Sigmoid colon (tissue), 7 donors: ENCODE data around the gene CLPX. TPM values are rescaled to one million over a fixed set of nuclear protein-coding genes. Genes with fewer than 3 reads are reported as not detected.

Experiments
- DNase-seq: peaks from one replicate; pipeline ENCODE4 v3.0.0-alpha.2; 2019
- H3K27ac ChIP-seq, 4 donors: fragments of 200-600 bp; sonication (generic); one replicate each; pipeline ENCODE4 v1.5.1; 2016 to 2019; ENCODE audit warnings: mild to moderate bottlenecking in 1 of 4
- H3K27me3 ChIP-seq, 3 donors: fragments of 200-600 bp; sonication (generic); one replicate each; pipeline ENCODE4 v1.5.1; 2019; ENCODE audit warnings: mild to moderate bottlenecking in 1 of 3
- H3K36me3 ChIP-seq, 4 donors: fragments of 200-600 bp; sonication (generic); one replicate each; pipeline ENCODE4 v1.5.1; 2016 to 2019
- H3K4me1 ChIP-seq, 4 donors: fragments of 200-600 bp; sonication (generic); one replicate each; pipeline ENCODE4 v1.5.1; 2017 to 2019
- H3K4me3 ChIP-seq, 4 donors: fragments of 200-600 bp; sonication (generic); one replicate each; pipeline ENCODE4 v1.5.1; 2017 to 2019; ENCODE audit warnings: mild to moderate bottlenecking in 2 of 4, moderate library complexity in 1 of 4
- H3K9me3 ChIP-seq, 4 donors: fragments of 200-600 bp in 3 of 4; sonication (generic) in 3 of 4; one replicate each; pipeline versions ENCODE4 v1.5.1 to v1.6.1; 2013 to 2019
- EP300 ChIP-seq, 4 donors: sonication (generic); formaldehyde crosslinking; IDR thresholded peaks; one replicate each; pipeline ENCODE4 v1.6.1; 2017; ENCODE audit warnings: antibody characterized with exemption in 4 of 4
- POLR2A ChIP-seq, 2 donors: fragments of 450-650 bp; IDR thresholded peaks; one replicate each; pipeline ENCODE4 v1.6.1; 2016; ENCODE audit warnings: antibody characterized with exemption in 2 of 2, mild to moderate bottlenecking in 2 of 2, moderate library complexity in 2 of 2
- POLR2AphosphoS5 ChIP-seq, 4 donors: sonication (generic); formaldehyde crosslinking; IDR thresholded peaks; one replicate each; pipeline ENCODE4 v1.6.1; 2017; ENCODE audit warnings: antibody characterized with exemption in 4 of 4
- WGBS, 2 donors: extraction: QIAGEN DNeasy Blood & Tissue Kit; methylation state at CpG; one replicate each; pipeline ENCODE4 v1.1.7; 2013; 5-methylcytosine and 5-hydroxymethylcytosine counted together
- intact Hi-C: fragments of 100-400 bp; cut with DNase I; formaldehyde crosslinking; loops from one replicate; pipeline ENCODE4 v1.15.1; 2023
- polyA plus RNA-seq, 3 donors: library from polyadenylated mRNA; stranded (reverse); fragments of 200-250 nt; gene quantifications; one replicate each; pipeline ENCODE4 v1.2.3, GENCODE V29; 2013
- total RNA-seq, 4 donors: library from RNA; depleted of rRNA; stranded (reverse); fragments of >200 nt; gene quantifications; one replicate each; pipeline ENCODE4 v1.1.0, GENCODE V29; 2016
- TF ChIP-seq, protein P1 (sequence below), 4 experiments: fragments of 450-650 bp in 3 of 4; fragments of 200-600 bp in 1 of 4; IDR thresholded peaks; one replicate each; pipeline ENCODE4 v1.5.1; 2016 to 2019; ENCODE audit warnings: antibody characterized with exemption in 4 of 4, mild to moderate bottlenecking in 3 of 4, moderate library complexity in 2 of 4
- donor health status: healthy with polysubstance abuse.
- donor health status: Bipolar disorder and iron deficiency.
- donor health status: healthy.

The CLPX gene
- total and polyA plus RNA-seq, 7 donors: 16.4 to 71.4 (median 39.9) TPM

DNA sequence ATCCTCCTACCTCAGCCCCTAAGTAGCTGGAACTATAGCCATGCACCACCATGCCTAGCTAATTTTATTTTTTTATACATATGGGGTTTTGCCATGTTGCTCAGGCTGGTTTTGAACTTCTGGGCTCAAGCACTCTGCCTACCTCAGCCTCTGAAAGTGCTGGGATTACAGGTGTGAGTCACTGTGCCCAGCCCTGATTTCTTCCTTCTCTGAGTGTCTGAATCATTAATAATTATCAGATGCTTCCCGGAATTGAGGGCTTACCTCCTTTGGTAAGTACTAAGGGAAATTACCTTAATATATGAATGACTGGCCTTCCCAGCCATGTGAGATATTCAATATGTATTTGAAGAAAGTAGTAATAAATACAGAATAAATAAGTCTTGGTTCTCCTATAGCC, 7.2 kb downstream of the CLPX start:
- Histone ChIP-seq H3K27me3 (no peaks in the 10 kb centered on the region), H3K4me1 (peaks cover 0 to 32% (median 22%) of the 10 kb centered on the region in 4 donors), H3K27ac (no peak overlapping the region), H3K4me3 (no peak overlapping the region), H3K36me3 (peaks cover 7 to 71% (median 25%) of the 10 kb centered on the region in 4 donors), H3K9me3 (no peaks in the 10 kb centered on the region)
- TF ChIP-seq EP300 (IDR thresholded peaks at IDR 0.05) (no peak), POLR2A (IDR thresholded peaks at IDR 0.05) (no peak), POLR2AphosphoS5 (IDR thresholded peaks at IDR 0.05) (no peak)
- TF ChIP-seq, protein P1, sequence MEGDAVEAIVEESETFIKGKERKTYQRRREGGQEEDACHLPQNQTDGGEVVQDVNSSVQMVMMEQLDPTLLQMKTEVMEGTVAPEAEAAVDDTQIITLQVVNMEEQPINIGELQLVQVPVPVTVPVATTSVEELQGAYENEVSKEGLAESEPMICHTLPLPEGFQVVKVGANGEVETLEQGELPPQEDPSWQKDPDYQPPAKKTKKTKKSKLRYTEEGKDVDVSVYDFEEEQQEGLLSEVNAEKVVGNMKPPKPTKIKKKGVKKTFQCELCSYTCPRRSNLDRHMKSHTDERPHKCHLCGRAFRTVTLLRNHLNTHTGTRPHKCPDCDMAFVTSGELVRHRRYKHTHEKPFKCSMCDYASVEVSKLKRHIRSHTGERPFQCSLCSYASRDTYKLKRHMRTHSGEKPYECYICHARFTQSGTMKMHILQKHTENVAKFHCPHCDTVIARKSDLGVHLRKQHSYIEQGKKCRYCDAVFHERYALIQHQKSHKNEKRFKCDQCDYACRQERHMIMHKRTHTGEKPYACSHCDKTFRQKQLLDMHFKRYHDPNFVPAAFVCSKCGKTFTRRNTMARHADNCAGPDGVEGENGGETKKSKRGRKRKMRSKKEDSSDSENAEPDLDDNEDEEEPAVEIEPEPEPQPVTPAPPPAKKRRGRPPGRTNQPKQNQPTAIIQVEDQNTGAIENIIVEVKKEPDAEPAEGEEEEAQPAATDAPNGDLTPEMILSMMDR (IDR thresholded peaks at IDR 0.05): no peak
- 51 to 89% methylated on average over 1 of the region's 1 CpG for WGBS, 2 donors
- intact Hi-C loops: no loop called here
- DNase-seq: no peak

GRCh38 chr15:65176056-65176455, 9.1 kb downstream of the CLPX start:
- peaks cover 0 to 14% (median 5%) of the 10 kb centered on the region in 4 donors for H3K4me1 ChIP-seq
- peaks cover 14 to 90% (median 32%) of the 10 kb centered on the region in 4 donors for H3K36me3 ChIP-seq
- no peaks in the 10 kb centered on the region for H3K9me3 ChIP-seq
- no peak for DNase-seq
- H3K27ac ChIP-seq: no peak overlapping the region
- TF ChIP-seq, protein P1 (IDR thresholded peaks at IDR 0.05): no peak
- TF ChIP-seq POLR2AphosphoS5 (IDR thresholded peaks at IDR 0.05): no peak
- no peak for TF ChIP-seq EP300 (IDR thresholded peaks at IDR 0.05)
- H3K4me3 ChIP-seq: no peak overlapping the region
- no peaks in the 10 kb centered on the region for H3K27me3 ChIP-seq
- intact Hi-C loops: no loop called here

GRCh38 chr15:65175511-65175910, 9.6 kb downstream of the CLPX start:
- no peaks in the 10 kb centered on the region for H3K27me3 ChIP-seq
- DNase-seq: no peak
- H3K36me3 ChIP-seq: peaks cover 15 to 95% (median 33%) of the 10 kb centered on the region in 4 donors
- H3K4me1 ChIP-seq: peaks cover 0 to 10% (median 0%) of the 10 kb centered on the region in 4 donors
- TF ChIP-seq POLR2AphosphoS5 (IDR thresholded peaks at IDR 0.05): no peak
- TF ChIP-seq POLR2A (IDR thresholded peaks at IDR 0.05): no peak
- no peak for TF ChIP-seq EP300 (IDR thresholded peaks at IDR 0.05)
- TF ChIP-seq, protein P1 (IDR thresholded peaks at IDR 0.05): no peak
- 91 to 93% methylated on average over 5 of the region's 5 CpGs for WGBS, 2 donors
- no peaks in the 10 kb centered on the region for H3K9me3 ChIP-seq
- H3K4me3 ChIP-seq: no peak overlapping the region
- no peak overlapping the region for H3K27ac ChIP-seq
- intact Hi-C loops: no loop called here

- DNase-seq: no peak
- intact Hi-C loops: no loop called here
- TF ChIP-seq, protein P1 (IDR thresholded peaks at IDR 0.05): no peak
- no peak for TF ChIP-seq EP300 (IDR thresholded peaks at IDR 0.05)
- TF ChIP-seq POLR2AphosphoS5 (IDR thresholded peaks at IDR 0.05): no peak
- TF ChIP-seq POLR2A (IDR thresholded peaks at IDR 0.05): no peak
- no peak overlapping the region for H3K4me3 ChIP-seq
- H3K27ac ChIP-seq: no peak overlapping the region
- WGBS, 2 donors: 87 to 93% methylated on average over 5 of the region's 5 CpGs
- peaks cover 0 to 3% (median 0%) of the 10 kb centered on the region in 4 donors for H3K4me1 ChIP-seq
- no peaks in the 10 kb centered on the region for H3K9me3 ChIP-seq
- H3K27me3 ChIP-seq: no peaks in the 10 kb centered on the region
- H3K36me3 ChIP-seq: peaks cover 15 to 98% (median 40%) of the 10 kb centered on the region in 4 donors
Measured at GRCh38 chr15:65174509-65174908, 10.6 kb downstream of the CLPX start.

DNA sequence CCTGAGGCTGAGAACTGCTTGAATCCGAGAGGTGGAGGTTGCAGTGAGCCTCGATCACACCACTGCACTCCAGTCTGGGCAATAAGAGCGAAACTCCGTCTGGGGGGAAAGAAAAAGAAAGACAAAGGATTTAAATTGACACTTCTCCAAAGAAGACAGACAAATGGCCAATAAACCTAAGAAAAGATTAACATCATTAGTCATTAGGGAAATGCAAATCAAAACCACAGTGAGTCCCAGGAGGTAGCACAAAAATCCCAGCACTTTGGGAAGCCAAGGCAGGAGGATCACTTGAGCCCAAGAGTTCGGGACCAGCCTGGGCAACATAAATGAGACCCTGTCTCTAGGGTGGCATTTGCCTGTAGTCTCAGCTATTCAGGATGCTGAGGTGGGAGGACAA, 12.6 kb downstream of the CLPX start:
- TF ChIP-seq, protein P1 (IDR thresholded peaks at IDR 0.05): no peak
- TF ChIP-seq POLR2AphosphoS5 (IDR thresholded peaks at IDR 0.05) (no peak), POLR2A (IDR thresholded peaks at IDR 0.05) (no peak), EP300 (IDR thresholded peaks at IDR 0.05) (no peak)
- no peak for DNase-seq
- no peak overlapping the region for H3K27ac ChIP-seq
- H3K4me3 ChIP-seq: no peak overlapping the region
- 91 to 98% methylated on average over 5 of the region's 5 CpGs for WGBS, 2 donors
- peaks cover 11 to 94% (median 34%) of the 10 kb centered on the region in 4 donors for H3K36me3 ChIP-seq
- H3K27me3 ChIP-seq: no peaks in the 10 kb centered on the region
- H3K9me3 ChIP-seq: no peaks in the 10 kb centered on the region
- intact Hi-C loops: no loop called here
- H3K4me1 ChIP-seq: no peaks in the 10 kb centered on the region
